Measurements from ENCODE around the gene SNRPD1.

The SNRPD1 gene

GRCh38 chr18:21600526-21601410 is 11.3 kb upstream of the SNRPD1 start, which contains the start of gene ESCO1:
Gene ESCO1 (minus strand): TSS chr18:21600704. CDS start chr18:21574843, 25,861 bp downstream.
- CTCF ChIA-PET = interaction anchor here (0.5 to 4.8 kb wide), 46 partner anchors 11 to 1637 kb away, joined by 3 to 89 read pairs (median 4); partner anchors contain the start of genes MIB1 and SNRPD1
- Histone ChIP-seq H3K9me3 (ENCODE audit: control insufficient read depth, insufficient read depth, low read depth, low read length) (no peaks in the 10 kb centered on the region), H3K4me3 (ENCODE audit: low read depth, low read length) (peak within 1 kb of the TSS; percentile 91), H3K36me3 (ENCODE audit: control insufficient read depth in 2 of 2, insufficient read depth in 1 of 2, low read length in 2 of 2) (peaks cover 0 to 4% of the 10 kb centered on the region in 2 experiments; a peak in 1 of 3 replicates), H3K27ac (ENCODE audit: extremely low read depth, low read depth, low read length) (peak within 1 kb of the TSS; percentile 80), H3K4me1 (ENCODE audit: control insufficient read depth, insufficient read depth, low read length) (0 out of 2 replicates have a peak, but pooled peaks cover 4% of the 10 kb centered on the region)
- POLR2A ChIA-PET = interaction anchor here (0.6 to 2.5 kb wide), 31 partner anchors 11 to 400 kb away, joined by 3 to 67 read pairs (median 4); partner anchors contain the start of genes ABHD3, MIB1 and SNRPD1
- TF ChIP-seq ZNF202 (tag by site-specific recombination; IDR thresholded peaks at IDR 0.05; ENCODE audit: borderline replicate concordance) (no peak), GLIS1 (tag by site-specific recombination; IDR thresholded peaks at IDR 0.05) (peak; percentile 99), ZBTB1 (tag by site-specific recombination; IDR thresholded peaks at IDR 0.05) (no peak), ZSCAN30 (tag by site-specific recombination; IDR thresholded peaks at IDR 0.05) (peak; percentile 74; the same call in 1 of the 2 replicates), ZNF266 (tag by site-specific recombination; IDR thresholded peaks at IDR 0.05; ENCODE audit: low read depth) (no peak), ZNF248 (tag by site-specific recombination; IDR thresholded peaks at IDR 0.05) (no peak), ZEB2 (tag by site-specific recombination; IDR thresholded peaks at IDR 0.05) (peak; percentile 98), KLF16 (tag by site-specific recombination; IDR thresholded peaks at IDR 0.05) (peak; percentile 76; the same call in 1 of the 2 replicates), ZFHX2 (tag by site-specific recombination; conservative IDR thresholded peaks at IDR 0.05) (peak; percentile 48; the same call in 1 of the 2 replicates), REPIN1 (tag by site-specific recombination; IDR thresholded peaks at IDR 0.05; ENCODE audit: low read depth) (no peak), YY1 (tag by site-specific recombination; IDR thresholded peaks at IDR 0.05) (peak; percentile 21; the same call in 1 of the 2 replicates), ZNF138 (tag by site-specific recombination; IDR thresholded peaks at IDR 0.05; ENCODE audit: borderline replicate concordance) (no peak), ZNF555 (tag by site-specific recombination; conservative IDR thresholded peaks at IDR 0.05) (no peak), ZNF670 (tag by site-specific recombination; IDR thresholded peaks at IDR 0.05; ENCODE audit: low read depth) (no peak), ZNF404 (tag by site-specific recombination; IDR thresholded peaks at IDR 0.05) (no peak), ZBTB7A (tag by site-specific recombination; IDR thresholded peaks at IDR 0.05; ENCODE audit: low read depth) (peak; percentile 69; the same call in 1 of the 2 replicates), ZNF837 (tag by site-specific recombination; IDR thresholded peaks at IDR 0.05) (no peak), ZNF624 (tag by site-specific recombination; IDR thresholded peaks at IDR 0.05) (no peak), KLF9 (tag by site-specific recombination; IDR thresholded peaks at IDR 0.05; ENCODE audit: low read depth) (no peak; the same call in none of the 2 replicates), ZNF10 (tag by site-specific recombination; IDR thresholded peaks at IDR 0.05) (no peak), YY2 (tag by site-specific recombination; IDR thresholded peaks at IDR 0.05) (peak; percentile 74), ZNF501 (tag by site-specific recombination; IDR thresholded peaks at IDR 0.05) (peak; percentile 83; the same call in 1 of the 2 replicates), ZBTB8A (tag by site-specific recombination; IDR thresholded peaks at IDR 0.05) (peak; percentile 82), ZBTB20 (tag by site-specific recombination; IDR thresholded peaks at IDR 0.05) (peak; percentile 69), WT1 (tag by site-specific recombination; IDR thresholded peaks at IDR 0.05) (peak; percentile 55), GFI1B (tag by site-specific recombination; IDR thresholded peaks at IDR 0.05) (no peak), SP2 (tag by site-specific recombination; IDR thresholded peaks at IDR 0.05) (peak; percentile 86), GLI4 (tag by site-specific recombination; IDR thresholded peaks at IDR 0.05) (no peak), ZNF311 (tag by site-specific recombination; IDR thresholded peaks at IDR 0.05; ENCODE audit: borderline replicate concordance) (no peak), ZNF560 (tag by site-specific recombination; IDR thresholded peaks at IDR 0.05; ENCODE audit: borderline replicate concordance) (no peak), ZNF621 (tag by site-specific recombination; IDR thresholded peaks at IDR 0.05) (no peak)
- TF ChIP-seq, protein P1, sequence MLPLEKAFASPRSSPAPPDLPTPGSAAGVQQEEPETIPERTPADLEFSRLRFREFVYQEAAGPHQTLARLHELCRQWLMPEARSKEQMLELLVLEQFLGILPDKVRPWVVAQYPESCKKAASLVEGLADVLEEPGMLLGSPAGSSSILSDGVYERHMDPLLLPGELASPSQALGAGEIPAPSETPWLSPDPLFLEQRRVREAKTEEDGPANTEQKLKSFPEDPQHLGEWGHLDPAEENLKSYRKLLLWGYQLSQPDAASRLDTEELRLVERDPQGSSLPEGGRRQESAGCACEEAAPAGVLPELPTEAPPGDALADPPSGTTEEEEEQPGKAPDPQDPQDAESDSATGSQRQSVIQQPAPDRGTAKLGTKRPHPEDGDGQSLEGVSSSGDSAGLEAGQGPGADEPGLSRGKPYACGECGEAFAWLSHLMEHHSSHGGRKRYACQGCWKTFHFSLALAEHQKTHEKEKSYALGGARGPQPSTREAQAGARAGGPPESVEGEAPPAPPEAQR (tag by site-specific recombination; IDR thresholded peaks at IDR 0.05) = no peak
- TF ChIP-seq, protein P2, sequence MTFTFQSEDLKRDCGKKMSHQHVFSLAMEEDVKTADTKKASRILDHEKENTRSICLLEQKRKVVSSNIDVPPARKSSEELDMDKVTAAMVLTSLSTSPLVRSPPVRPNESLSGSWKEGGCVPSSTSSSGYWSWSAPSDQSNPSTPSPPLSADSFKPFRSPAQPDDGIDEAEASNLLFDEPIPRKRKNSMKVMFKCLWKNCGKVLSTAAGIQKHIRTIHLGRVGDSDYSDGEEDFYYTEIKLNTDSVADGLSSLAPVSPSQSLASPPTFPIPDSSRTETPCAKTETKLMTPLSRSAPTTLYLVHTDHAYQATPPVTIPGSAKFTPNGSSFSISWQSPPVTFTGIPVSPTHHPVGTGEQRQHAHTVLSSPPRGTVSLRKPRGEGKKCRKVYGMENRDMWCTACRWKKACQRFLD (tag by site-specific recombination; IDR thresholded peaks at IDR 0.05) = no peak
- TF ChIP-seq, protein P3, sequence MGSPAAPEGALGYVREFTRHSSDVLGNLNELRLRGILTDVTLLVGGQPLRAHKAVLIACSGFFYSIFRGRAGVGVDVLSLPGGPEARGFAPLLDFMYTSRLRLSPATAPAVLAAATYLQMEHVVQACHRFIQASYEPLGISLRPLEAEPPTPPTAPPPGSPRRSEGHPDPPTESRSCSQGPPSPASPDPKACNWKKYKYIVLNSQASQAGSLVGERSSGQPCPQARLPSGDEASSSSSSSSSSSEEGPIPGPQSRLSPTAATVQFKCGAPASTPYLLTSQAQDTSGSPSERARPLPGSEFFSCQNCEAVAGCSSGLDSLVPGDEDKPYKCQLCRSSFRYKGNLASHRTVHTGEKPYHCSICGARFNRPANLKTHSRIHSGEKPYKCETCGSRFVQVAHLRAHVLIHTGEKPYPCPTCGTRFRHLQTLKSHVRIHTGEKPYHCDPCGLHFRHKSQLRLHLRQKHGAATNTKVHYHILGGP (tag by site-specific recombination; IDR thresholded peaks at IDR 0.05) = no peak
- TF ChIP-seq, protein P4, sequence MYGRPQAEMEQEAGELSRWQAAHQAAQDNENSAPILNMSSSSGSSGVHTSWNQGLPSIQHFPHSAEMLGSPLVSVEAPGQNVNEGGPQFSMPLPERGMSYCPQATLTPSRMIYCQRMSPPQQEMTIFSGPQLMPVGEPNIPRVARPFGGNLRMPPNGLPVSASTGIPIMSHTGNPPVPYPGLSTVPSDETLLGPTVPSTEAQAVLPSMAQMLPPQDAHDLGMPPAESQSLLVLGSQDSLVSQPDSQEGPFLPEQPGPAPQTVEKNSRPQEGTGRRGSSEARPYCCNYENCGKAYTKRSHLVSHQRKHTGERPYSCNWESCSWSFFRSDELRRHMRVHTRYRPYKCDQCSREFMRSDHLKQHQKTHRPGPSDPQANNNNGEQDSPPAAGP (tag by site-specific recombination; IDR thresholded peaks at IDR 0.05) = no peak
